Vagina (tissue), 2 donors: ENCODE results near the gene RAB4B.

Source experiments
- POLR2AphosphoS5 ChIP-seq, 2 donors: sonication (generic); formaldehyde crosslinking; IDR thresholded peaks; one replicate each; pipeline ENCODE4 v1.9.0; 2017; ENCODE audit warnings: antibody characterized with exemption in 2 of 2, mild to moderate bottlenecking in 2 of 2, low read depth in 1 of 2; ENCODE audit not compliant: insufficient read depth in 1 of 2
- TF ChIP-seq, protein P1 (sequence below), 3 experiments: fragments of 450-650 bp in 2 of 3; fragments of 200-600 bp in 1 of 3; sonication (generic) in 1 of 3; IDR thresholded peaks; one replicate each; pipeline ENCODE4 v1.5.1; 2017 to 2019; ENCODE audit warnings: antibody characterized with exemption in 3 of 3, mild to moderate bottlenecking in 2 of 3, moderate library complexity in 2 of 3

DNA sequence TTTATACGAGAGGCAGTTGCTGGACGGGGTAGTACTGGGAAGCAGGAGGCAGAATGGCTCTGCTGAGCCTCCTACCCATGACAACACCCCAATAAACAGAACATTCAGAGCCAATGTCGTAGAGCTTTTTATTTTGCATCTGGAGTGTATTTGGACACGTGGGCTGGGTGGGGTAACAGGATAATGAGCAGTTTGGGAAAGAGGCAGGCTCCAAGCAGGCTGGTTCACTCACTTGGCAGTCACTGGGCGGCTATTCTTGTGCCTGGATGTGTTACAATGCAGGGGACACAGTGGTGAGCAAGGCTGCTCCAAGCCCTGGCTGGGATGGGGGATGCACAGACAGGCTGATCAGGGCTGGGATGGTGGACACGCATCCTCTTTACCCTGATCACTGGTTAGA is 37.3 kb upstream of the RAB4B start:
- peak; percentile 35 to 83 for TF ChIP-seq POLR2AphosphoS5 (IDR thresholded peaks at IDR 0.05; ENCODE audit: insufficient read depth in 1 of 2, low read depth in 1 of 2)
- TF ChIP-seq, protein P1, sequence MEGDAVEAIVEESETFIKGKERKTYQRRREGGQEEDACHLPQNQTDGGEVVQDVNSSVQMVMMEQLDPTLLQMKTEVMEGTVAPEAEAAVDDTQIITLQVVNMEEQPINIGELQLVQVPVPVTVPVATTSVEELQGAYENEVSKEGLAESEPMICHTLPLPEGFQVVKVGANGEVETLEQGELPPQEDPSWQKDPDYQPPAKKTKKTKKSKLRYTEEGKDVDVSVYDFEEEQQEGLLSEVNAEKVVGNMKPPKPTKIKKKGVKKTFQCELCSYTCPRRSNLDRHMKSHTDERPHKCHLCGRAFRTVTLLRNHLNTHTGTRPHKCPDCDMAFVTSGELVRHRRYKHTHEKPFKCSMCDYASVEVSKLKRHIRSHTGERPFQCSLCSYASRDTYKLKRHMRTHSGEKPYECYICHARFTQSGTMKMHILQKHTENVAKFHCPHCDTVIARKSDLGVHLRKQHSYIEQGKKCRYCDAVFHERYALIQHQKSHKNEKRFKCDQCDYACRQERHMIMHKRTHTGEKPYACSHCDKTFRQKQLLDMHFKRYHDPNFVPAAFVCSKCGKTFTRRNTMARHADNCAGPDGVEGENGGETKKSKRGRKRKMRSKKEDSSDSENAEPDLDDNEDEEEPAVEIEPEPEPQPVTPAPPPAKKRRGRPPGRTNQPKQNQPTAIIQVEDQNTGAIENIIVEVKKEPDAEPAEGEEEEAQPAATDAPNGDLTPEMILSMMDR (IDR thresholded peaks at IDR 0.05): no peak
